GM08714 (cell line): ENCODE data around the gene CAPN15.
"Not testable (repeated sequence)": the region's sequence is repeated elsewhere in the genome, so short reads cannot be mapped to it uniquely, and the experiment has no call there.

Experiments used
- H3K4me3 ChIP-seq: fragments of 200-500 bp; sonication (Bioruptor generic); 2 replicates; pipeline ENCODE4 v1.5.1; 2014; ENCODE audit warnings: mild to moderate bottlenecking, low read length, inconsistent platforms
- ZNF274 ChIP-seq: IDR thresholded peaks from 2 replicates; pipeline ENCODE4 v1.6.1; 2012; ENCODE audit warnings: mild to moderate bottlenecking, low read depth, low read length

The CAPN15 gene

GRCh38 chr16:500709-501108, 26.8 kb upstream of the CAPN15 start:
- no peak overlapping the region for H3K4me3 ChIP-seq
- no peak for TF ChIP-seq ZNF274

- TF ChIP-seq ZNF274: no peak
- no peak overlapping the region for H3K4me3 ChIP-seq
These were observed 25.2 kb upstream of the CAPN15 start for GRCh38 chr16:502179-502943.

- H3K4me3 ChIP-seq: no peak overlapping the region
- TF ChIP-seq ZNF274: no peak
These were observed 24.1 kb upstream of the CAPN15 start for GRCh38 chr16:503150-504071.

GRCh38 chr16:505479-506245, 21.9 kb upstream of the CAPN15 start:
- H3K4me3 ChIP-seq: no peak overlapping the region
- no peak for TF ChIP-seq ZNF274

GRCh38 chr16:506246-506546, 21.3 kb upstream of the CAPN15 start:
- no peak for TF ChIP-seq ZNF274
- H3K4me3 ChIP-seq: no peak overlapping the region

- not testable (repeated sequence) for H3K4me3 ChIP-seq
These were observed 20.0 kb upstream of the CAPN15 start for GRCh38 chr16:507527-507926.

GRCh38 chr16:507996-508395, 19.5 kb upstream of the CAPN15 start:
- no peak overlapping the region for H3K4me3 ChIP-seq
- no peak for TF ChIP-seq ZNF274

GRCh38 chr16:508884-509736, 18.4 kb upstream of the CAPN15 start:
- no peak overlapping the region for H3K4me3 ChIP-seq
- no peak for TF ChIP-seq ZNF274

- no peak overlapping the region for H3K4me3 ChIP-seq
- no peak for TF ChIP-seq ZNF274
These were observed 17.3 kb upstream of the CAPN15 start for GRCh38 chr16:510066-510825.

GRCh38 chr16:512802-513201, 14.7 kb upstream of the CAPN15 start:
- TF ChIP-seq ZNF274: no peak
- no peak overlapping the region for H3K4me3 ChIP-seq

- H3K4me3 ChIP-seq: no peak overlapping the region
- TF ChIP-seq ZNF274: no peak
These were observed 13.6 kb upstream of the CAPN15 start for GRCh38 chr16:513950-514349.

- TF ChIP-seq ZNF274: no peak
These were observed 12.2 kb upstream of the CAPN15 start for GRCh38 chr16:515175-515938.

GRCh38 chr16:515939-516226, 11.6 kb upstream of the CAPN15 start:
- no peak for TF ChIP-seq ZNF274
- no peak overlapping the region for H3K4me3 ChIP-seq

More at GRCh38 chr16:515175-515938, 12.2 kb upstream of the CAPN15 start:
- no peak overlapping the region for H3K4me3 ChIP-seq
